CD4-positive, CD25-positive, alpha-beta regulatory T cell (primary cell): Measurements from ENCODE around the gene AIPL1. TPM values are rescaled to one million over a fixed set of nuclear protein-coding genes. Genes with fewer than 3 reads are reported as not detected.

Source experiments
- ATAC-seq, 2 donors: fragments of 150-1000 bp; cut with Tn5 transposase; one replicate each; pipeline ENCODE4 v1.10.0; 2021; ENCODE audit warnings: low read depth in 2 of 2, moderate number of reproducible peaks in 2 of 2, moderate library complexity in 1 of 2
- DNase-seq, 3 donors: peaks; one replicate each; pipeline versions ENCODE4 v3.0.0 to v3.0.0-alpha.2; 2012 to 2022; ENCODE audit warnings: mixed read lengths in 1 of 3
- H3K27ac ChIP-seq: one replicate; pipeline ENCODE4 v1.7.0; 2013; ENCODE audit warnings: mild to moderate bottlenecking, low read length; ENCODE audit not compliant: insufficient read depth, poor library complexity, severe bottlenecking
- H3K27me3 ChIP-seq: one replicate; pipeline ENCODE4 v1.7.0; 2013; ENCODE audit warnings: low read length; ENCODE audit not compliant: control insufficient read depth, insufficient read depth
- H3K36me3 ChIP-seq: one replicate; pipeline ENCODE4 v1.7.0; 2013; ENCODE audit warnings: mild to moderate bottlenecking, low read length, moderate library complexity; ENCODE audit not compliant: control insufficient read depth, insufficient read depth
- H3K4me1 ChIP-seq: 2 replicates; pipeline ENCODE4 v1.7.0; 2013; ENCODE audit warnings: mild to moderate bottlenecking, low read length; ENCODE audit not compliant: insufficient read depth, control insufficient read depth, poor library complexity, severe bottlenecking
- H3K4me3 ChIP-seq: one replicate; pipeline ENCODE4 v1.7.0; 2013; ENCODE audit warnings: low read depth, mild to moderate bottlenecking, low read length, moderate library complexity
- H3K9me3 ChIP-seq, 2 experiments: 1 replicate in 1 of 2; 2 replicates in 1 of 2; pipeline ENCODE4 v1.7.0; 2013; ENCODE audit warnings: low read length in 2 of 2, mild to moderate bottlenecking in 1 of 2, moderate library complexity in 1 of 2; ENCODE audit not compliant: control insufficient read depth in 2 of 2
- H3K27ac Mint-ChIP-seq, 3 donors: one replicate each; pipeline ENCODE4 v1.8.0; 2020 to 2022; ENCODE audit warnings: mild to moderate bottlenecking in 3 of 3, mixed read lengths in 3 of 3, moderate library complexity in 2 of 3
- H3K27me3 Mint-ChIP-seq: one replicate; pipeline ENCODE4 v1.8.0; 2022; ENCODE audit warnings: mild to moderate bottlenecking, mixed read lengths
- H3K36me3 Mint-ChIP-seq: one replicate; pipeline ENCODE4 v1.8.0; 2020; ENCODE audit warnings: mixed read lengths
- H3K4me1 Mint-ChIP-seq, 4 donors: one replicate each; pipeline ENCODE4 v1.8.0; 2020 to 2022; ENCODE audit warnings: mixed read lengths in 4 of 4, mild to moderate bottlenecking in 1 of 4
- H3K4me3 Mint-ChIP-seq, 4 donors: one replicate each; pipeline ENCODE4 v1.8.0; 2020 to 2022; ENCODE audit warnings: mild to moderate bottlenecking in 4 of 4, mixed read lengths in 4 of 4, moderate library complexity in 3 of 4
- H3K9me3 Mint-ChIP-seq, 7 donors: one replicate each; pipeline ENCODE4 v1.8.0; 2020 to 2022; ENCODE audit warnings: mixed read lengths in 7 of 7, mild to moderate bottlenecking in 3 of 7, moderate library complexity in 2 of 7
- polyA plus RNA-seq, 4 donors: library from polyadenylated mRNA; unstranded; fragments of 300-500 nt; fragmentation: Illumina TruSeq; gene quantifications; one replicate each; pipeline ENCODE4 v1.2.3, GENCODE V29; 2021
- total RNA-seq: library from RNA; stranded (reverse); gene quantifications from one replicate; pipeline ENCODE4 v1.2.3, GENCODE V29; 2022

AIPL1 gene
- total and polyA plus RNA-seq, 5 donors from 2014 or later = not detected

DNA sequence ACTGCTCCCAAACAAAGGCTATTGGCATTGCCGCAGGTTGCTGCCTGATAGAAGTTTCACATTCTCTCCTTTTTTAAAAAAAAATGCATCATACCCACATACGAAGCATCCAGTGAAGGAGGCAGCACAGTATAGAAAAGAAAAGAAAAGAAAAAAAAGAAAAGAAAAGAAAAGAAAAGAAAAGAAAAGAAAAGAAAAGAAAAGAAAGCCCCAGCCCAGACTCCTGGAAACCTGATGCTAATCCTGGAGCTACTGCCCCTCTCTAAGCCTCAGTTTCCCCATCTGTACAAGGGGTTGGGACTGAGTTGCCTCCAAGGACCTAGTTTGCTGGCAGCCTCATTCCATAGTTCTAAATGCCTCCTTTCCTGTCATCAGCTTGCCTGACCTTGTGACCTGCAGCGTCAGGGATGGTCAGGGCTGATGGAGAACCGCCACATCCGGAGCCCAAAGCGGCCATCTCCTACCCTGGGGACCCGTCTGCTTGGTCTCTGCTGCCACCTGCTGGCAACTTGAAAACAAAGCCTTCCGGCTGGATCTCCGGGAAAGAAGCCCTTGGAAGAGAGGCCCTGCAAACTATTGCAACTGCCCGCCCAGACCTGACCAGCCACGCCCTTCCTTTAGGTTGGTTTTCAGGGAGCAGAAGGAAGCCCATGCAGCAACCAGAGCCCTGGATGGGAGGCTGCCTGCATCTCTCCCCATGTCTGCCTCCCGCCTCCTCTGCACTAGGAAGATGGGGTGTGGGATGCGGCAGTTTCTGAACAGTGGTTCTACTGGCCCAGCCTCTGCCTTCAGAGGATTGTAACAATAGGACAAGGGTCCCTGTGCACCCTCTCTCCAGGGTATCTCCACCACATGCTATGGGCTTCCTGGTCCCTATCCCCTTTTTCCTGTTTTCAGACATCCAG, 13.0 kb downstream of the AIPL1 start:
- no peak overlapping the region for H3K27ac ChIP-seq
- H3K36me3 ChIP-seq = no peaks in the 10 kb centered on the region
- Mint-ChIP-seq H3K4me3 (no peak overlapping the region), H3K36me3 (no peaks in the 10 kb centered on the region), H3K4me1 (peaks cover 0 to 8% (median 1%) of the 10 kb centered on the region in 4 donors), H3K9me3 (no peaks in the 10 kb centered on the region), H3K27ac (no peak overlapping the region), H3K27me3 (peaks cover 14% of the 10 kb centered on the region)
- H3K4me1 ChIP-seq = peaks cover 2% of the 10 kb centered on the region
- ATAC-seq (peak; percentile 54 to 68), DNase-seq (peak; percentile 56 to 69 (median 64))
- H3K4me3 ChIP-seq = no peak overlapping the region
- H3K9me3 ChIP-seq = no peaks in the 10 kb centered on the region
- H3K27me3 ChIP-seq = no peaks in the 10 kb centered on the region

DNA sequence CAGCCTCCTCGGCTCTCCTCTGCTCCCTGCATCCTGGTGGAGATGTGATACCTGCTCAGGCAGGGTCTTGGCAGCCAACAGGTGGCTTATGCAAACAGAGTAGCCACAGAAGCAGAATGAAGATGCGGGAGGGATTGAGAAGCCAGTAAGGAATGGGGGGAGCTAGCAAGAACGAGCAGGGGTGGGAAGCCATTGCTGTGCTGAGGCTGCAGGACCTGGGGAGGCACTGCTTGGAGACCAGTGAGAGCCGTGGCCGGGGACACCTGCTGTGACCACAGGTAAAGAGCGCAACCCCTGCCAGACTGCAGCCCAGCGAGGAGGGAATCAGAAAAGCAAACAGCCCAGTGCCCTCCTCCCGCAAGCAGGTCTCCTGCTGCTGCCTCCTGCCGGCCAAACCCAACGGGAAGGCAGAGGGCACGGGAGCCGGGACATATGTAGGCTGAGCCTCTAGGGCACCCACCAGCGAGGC, 14.7 kb downstream of the AIPL1 start:
- Histone ChIP-seq H3K36me3 (no peaks in the 10 kb centered on the region), H3K27me3 (no peaks in the 10 kb centered on the region), H3K4me1 (no peaks in the 10 kb centered on the region), H3K9me3 (no peaks in the 10 kb centered on the region), H3K27ac (no peak overlapping the region), H3K4me3 (no peak overlapping the region)
- H3K27ac Mint-ChIP-seq = no peak overlapping the region
- ATAC-seq (no peak), DNase-seq (peak in 1 of 3 donors; percentile 18)
- no peak overlapping the region for H3K4me3 Mint-ChIP-seq
- H3K36me3 Mint-ChIP-seq = no peaks in the 10 kb centered on the region
- peaks cover 14% of the 10 kb centered on the region for H3K27me3 Mint-ChIP-seq
- peaks cover 0 to 7% (median 0%) of the 10 kb centered on the region in 4 donors for H3K4me1 Mint-ChIP-seq
- no peaks in the 10 kb centered on the region for H3K9me3 Mint-ChIP-seq

DNA sequence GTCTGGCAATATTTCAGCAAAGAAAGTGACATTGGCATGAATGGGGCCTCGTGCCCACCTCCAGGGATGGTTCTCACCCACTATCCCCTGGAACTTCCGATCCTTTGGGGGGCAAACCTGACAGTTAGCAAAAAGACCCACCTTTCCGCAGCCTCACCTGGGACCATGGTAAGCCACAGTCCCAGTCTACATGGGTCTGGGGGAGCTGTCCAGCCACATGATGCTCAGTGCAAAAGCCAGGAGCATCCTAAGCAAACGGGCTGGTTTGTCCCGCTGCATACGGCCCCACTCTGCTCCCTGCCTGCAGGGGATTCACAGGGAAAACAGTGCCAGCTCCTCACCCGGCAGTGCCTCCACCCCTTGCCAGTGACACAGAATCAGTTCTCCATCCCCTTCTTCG, 19.3 kb downstream of the AIPL1 start:
- no peaks in the 10 kb centered on the region for H3K36me3 Mint-ChIP-seq
- no peak overlapping the region for H3K4me3 Mint-ChIP-seq
- H3K4me3 ChIP-seq = no peak overlapping the region
- ATAC-seq (no peak), DNase-seq (no peak)
- no peaks in the 10 kb centered on the region for H3K9me3 Mint-ChIP-seq
- no peaks in the 10 kb centered on the region for H3K36me3 ChIP-seq
- no peaks in the 10 kb centered on the region for H3K4me1 ChIP-seq
- no peak overlapping the region for H3K27ac ChIP-seq
- H3K27ac Mint-ChIP-seq = no peak overlapping the region
- no peaks in the 10 kb centered on the region for H3K27me3 Mint-ChIP-seq
- no peaks in the 10 kb centered on the region for H3K27me3 ChIP-seq
- H3K4me1 Mint-ChIP-seq = peaks cover 0 to 2% (median 0%) of the 10 kb centered on the region in 4 donors
- H3K9me3 ChIP-seq = no peaks in the 10 kb centered on the region

DNA sequence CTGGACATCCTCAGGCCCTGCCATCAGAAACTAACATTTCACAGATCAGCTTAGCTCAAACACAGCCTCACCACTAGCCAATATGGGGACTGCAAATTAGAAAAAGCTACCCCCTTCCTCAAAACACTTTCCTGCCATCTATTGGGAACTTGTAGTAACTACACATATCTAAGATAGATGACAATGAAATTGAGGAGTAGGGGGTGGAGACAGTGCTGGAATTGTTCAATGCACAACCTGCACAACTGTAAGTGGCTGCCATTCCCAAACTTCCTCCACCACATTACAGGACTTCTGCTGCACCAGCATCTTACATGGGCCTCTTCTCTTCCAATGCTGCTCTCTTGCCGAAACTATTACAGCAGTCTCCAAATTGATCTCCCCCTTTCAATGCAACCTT, 21.9 kb downstream of the AIPL1 start:
- Histone ChIP-seq H3K36me3 (no peaks in the 10 kb centered on the region), H3K27ac (no peak overlapping the region), H3K4me3 (no peak overlapping the region), H3K9me3 (no peaks in the 10 kb centered on the region), H3K4me1 (no peaks in the 10 kb centered on the region), H3K27me3 (no peaks in the 10 kb centered on the region)
- H3K4me3 Mint-ChIP-seq = no peak overlapping the region
- H3K27ac Mint-ChIP-seq = no peak overlapping the region
- DNase-seq (peak in 2 of 3 donors; percentile 8 to 36), ATAC-seq (no peak)
- H3K4me1 Mint-ChIP-seq = no peaks in the 10 kb centered on the region
- no peaks in the 10 kb centered on the region for H3K9me3 Mint-ChIP-seq
- no peaks in the 10 kb centered on the region for H3K27me3 Mint-ChIP-seq
- no peaks in the 10 kb centered on the region for H3K36me3 Mint-ChIP-seq

DNA sequence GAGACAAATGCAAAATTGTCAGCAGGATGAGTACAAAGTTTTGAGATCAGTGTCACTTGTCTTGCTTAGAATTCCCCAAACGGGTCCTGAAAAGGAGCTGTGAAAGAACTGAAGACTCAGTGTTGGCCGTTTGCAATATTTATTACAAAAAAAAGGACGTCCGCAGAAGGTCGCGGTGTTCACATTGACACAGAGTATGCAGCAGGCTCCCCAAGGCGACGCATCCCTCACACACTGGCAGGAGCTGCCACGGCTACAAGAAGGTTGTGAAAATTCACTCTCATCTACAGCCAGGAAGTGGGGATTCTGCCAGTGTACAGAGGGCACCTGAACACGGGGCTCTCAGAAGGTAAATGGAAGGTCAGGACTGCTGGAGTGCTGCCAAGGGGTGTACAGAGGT, 26.2 kb downstream of the AIPL1 start:
- H3K4me1 ChIP-seq = no peaks in the 10 kb centered on the region
- no peaks in the 10 kb centered on the region for H3K9me3 Mint-ChIP-seq
- no peak overlapping the region for H3K4me3 ChIP-seq
- H3K36me3 Mint-ChIP-seq = no peaks in the 10 kb centered on the region
- H3K27ac ChIP-seq = no peak overlapping the region
- DNase-seq (no peak), ATAC-seq (no peak)
- H3K27me3 ChIP-seq = peaks cover 3% of the 10 kb centered on the region
- H3K27ac Mint-ChIP-seq = no peak overlapping the region
- H3K27me3 Mint-ChIP-seq = no peaks in the 10 kb centered on the region
- no peaks in the 10 kb centered on the region for H3K4me1 Mint-ChIP-seq
- no peak overlapping the region for H3K4me3 Mint-ChIP-seq
- H3K36me3 ChIP-seq = no peaks in the 10 kb centered on the region
- H3K9me3 ChIP-seq = no peaks in the 10 kb centered on the region

DNA sequence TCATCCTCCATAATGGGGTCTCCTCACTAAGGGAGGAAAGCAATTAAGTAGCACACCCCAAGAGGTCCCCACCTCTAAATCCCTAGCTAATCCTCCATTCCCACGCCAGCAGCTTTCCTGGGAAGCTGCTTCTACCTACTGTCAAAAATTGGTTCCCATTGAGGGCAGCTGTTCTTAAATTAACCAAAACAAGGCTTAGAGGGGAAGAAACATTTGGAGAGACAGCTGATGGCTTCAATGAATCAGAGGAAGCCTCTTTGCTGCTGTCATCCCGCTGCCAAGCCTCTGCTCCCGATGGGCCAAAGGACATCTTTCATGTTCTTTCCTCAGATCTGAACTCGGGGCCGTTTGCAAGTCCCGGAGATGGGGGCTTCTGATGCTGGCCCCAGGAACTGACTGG, 26.6 kb downstream of the AIPL1 start:
- no peak for DNase-seq
- Histone ChIP-seq H3K27ac (no peak overlapping the region), H3K27me3 (peaks cover 5% of the 10 kb centered on the region), H3K4me3 (no peak overlapping the region), H3K36me3 (no peaks in the 10 kb centered on the region), H3K4me1 (no peaks in the 10 kb centered on the region), H3K9me3 (no peaks in the 10 kb centered on the region)
- Mint-ChIP-seq H3K4me3 (no peak overlapping the region), H3K36me3 (no peaks in the 10 kb centered on the region), H3K4me1 (no peaks in the 10 kb centered on the region), H3K27ac (no peak overlapping the region), H3K27me3 (no peaks in the 10 kb centered on the region), H3K9me3 (no peaks in the 10 kb centered on the region)
- no peak for ATAC-seq

DNA sequence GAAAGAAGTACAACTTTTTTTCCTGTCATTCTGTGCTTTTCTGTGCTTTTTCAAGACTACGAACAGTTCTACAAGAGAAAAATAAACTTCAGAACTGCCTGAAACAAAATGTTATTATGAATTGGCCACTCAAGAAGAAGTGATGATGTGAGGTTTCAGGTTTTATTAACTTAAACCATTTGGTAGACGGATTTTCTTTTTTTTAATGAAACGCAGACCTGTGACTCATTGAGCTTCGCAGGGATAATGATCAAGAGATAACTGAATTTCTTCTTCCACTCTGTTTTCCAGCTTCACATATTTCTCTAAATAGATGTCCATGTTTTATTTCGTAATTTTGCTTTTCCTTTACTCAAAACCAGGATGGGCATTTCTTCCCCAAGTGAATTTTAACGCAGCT, 32.7 kb downstream of the AIPL1 start:
- H3K9me3 Mint-ChIP-seq = peaks cover 0 to 6% (median 0%) of the 10 kb centered on the region in 7 donors
- DNase-seq = no peak
- no peaks in the 10 kb centered on the region for H3K27me3 Mint-ChIP-seq
- no peak for ATAC-seq
- H3K9me3 ChIP-seq = peaks cover 0 to 4% of the 10 kb centered on the region in 2 experiments
- H3K36me3 ChIP-seq = no peaks in the 10 kb centered on the region
- H3K4me1 Mint-ChIP-seq = no peaks in the 10 kb centered on the region
- no peak overlapping the region for H3K27ac ChIP-seq
- no peak overlapping the region for H3K4me3 ChIP-seq
- H3K4me3 Mint-ChIP-seq = no peak overlapping the region
- peaks cover 5% of the 10 kb centered on the region for H3K27me3 ChIP-seq
- H3K27ac Mint-ChIP-seq = no peak overlapping the region
- no peaks in the 10 kb centered on the region for H3K36me3 Mint-ChIP-seq
- H3K4me1 ChIP-seq = no peaks in the 10 kb centered on the region

DNA sequence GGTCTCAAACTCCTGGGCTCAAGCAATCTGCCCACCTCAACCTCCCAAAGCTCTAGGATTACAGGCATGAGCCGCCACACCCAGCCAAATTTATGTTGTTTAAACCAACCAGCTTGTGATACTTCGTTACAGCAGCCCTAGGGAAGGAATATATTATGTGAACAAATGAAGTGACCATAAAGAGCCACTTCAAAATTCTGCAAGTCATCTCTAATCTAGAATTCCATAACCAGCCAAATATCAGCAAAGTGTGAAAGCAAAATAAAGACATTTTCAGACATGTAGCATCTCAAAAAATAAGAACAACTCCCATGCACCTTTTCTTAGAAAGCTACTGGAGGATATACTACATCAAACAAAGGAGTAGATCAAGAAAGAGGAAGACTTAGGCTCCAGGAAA, 36.0 kb downstream of the AIPL1 start:
- ATAC-seq = no peak
- Histone ChIP-seq H3K4me3 (no peak overlapping the region), H3K36me3 (no peaks in the 10 kb centered on the region), H3K27me3 (peaks cover 3% of the 10 kb centered on the region), H3K9me3 (peaks cover 0 to 4% of the 10 kb centered on the region in 2 experiments), H3K27ac (no peak overlapping the region), H3K4me1 (no peaks in the 10 kb centered on the region)
- no peaks in the 10 kb centered on the region for H3K27me3 Mint-ChIP-seq
- H3K4me1 Mint-ChIP-seq = no peaks in the 10 kb centered on the region
- H3K9me3 Mint-ChIP-seq = peaks cover 0 to 10% (median 0%) of the 10 kb centered on the region in 7 donors
- no peak for DNase-seq
- no peak overlapping the region for H3K4me3 Mint-ChIP-seq
- H3K27ac Mint-ChIP-seq = no peak overlapping the region
- H3K36me3 Mint-ChIP-seq = no peaks in the 10 kb centered on the region
